GM19372 (cell line): Measurements from ENCODE around the gene FIG4.
"Not testable (repeated sequence)": the region's sequence is repeated elsewhere in the genome, so short reads cannot be mapped to it uniquely, and the experiment has no call there.

Experiments
- ATAC-seq: cut with Tn5 transposase; IDR thresholded peaks from one replicate; pipeline ENCODE4 v1.9.1; 2021; ENCODE audit warnings: mild to moderate bottlenecking, low read depth, moderate library complexity; ENCODE audit not compliant: unreplicated experiment

The FIG4 gene

DNA sequence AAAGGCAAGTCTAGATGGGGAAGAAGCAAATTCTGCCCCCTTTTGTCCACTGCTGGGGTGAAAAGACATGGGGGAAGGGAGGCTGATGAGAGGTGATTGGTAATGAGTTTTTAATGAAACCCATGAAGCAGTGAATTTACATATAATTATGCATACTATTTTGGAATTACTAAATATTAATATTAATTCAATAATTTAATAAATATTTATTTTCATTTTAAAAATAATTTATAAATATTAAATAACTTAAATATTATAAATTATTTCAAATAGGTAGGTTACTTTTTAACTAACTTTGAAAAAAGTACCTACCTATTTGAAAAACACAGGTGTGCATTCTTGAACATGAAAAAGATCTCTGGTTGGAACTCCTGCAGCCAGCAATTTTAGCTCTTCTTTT lies 148.9 kb downstream of the FIG4 start:
- ATAC-seq: no peak

GRCh38 chr6:109840796-109841195 lies 149.7 kb downstream of the FIG4 start:
- ATAC-seq: no peak

DNA sequence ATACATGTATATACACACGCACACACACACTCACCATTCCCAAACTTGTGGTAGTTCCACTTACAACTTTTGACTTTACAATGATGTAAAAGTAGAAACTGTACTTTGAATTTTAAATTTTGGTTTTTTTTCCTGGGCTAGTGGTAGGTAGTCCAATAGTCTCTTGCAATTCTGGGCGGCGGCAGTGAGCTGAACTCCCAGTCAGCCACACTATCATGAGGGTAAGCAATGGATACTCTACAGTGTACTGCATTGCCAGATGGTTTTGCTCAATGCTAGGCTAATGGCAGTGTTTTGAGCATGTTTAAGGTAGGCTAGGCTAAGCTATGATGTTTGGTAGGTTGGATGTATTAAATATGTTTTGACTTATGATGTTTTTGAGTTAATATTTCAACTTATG lies 150.8 kb downstream of the FIG4 start:
- ATAC-seq: no peak

DNA sequence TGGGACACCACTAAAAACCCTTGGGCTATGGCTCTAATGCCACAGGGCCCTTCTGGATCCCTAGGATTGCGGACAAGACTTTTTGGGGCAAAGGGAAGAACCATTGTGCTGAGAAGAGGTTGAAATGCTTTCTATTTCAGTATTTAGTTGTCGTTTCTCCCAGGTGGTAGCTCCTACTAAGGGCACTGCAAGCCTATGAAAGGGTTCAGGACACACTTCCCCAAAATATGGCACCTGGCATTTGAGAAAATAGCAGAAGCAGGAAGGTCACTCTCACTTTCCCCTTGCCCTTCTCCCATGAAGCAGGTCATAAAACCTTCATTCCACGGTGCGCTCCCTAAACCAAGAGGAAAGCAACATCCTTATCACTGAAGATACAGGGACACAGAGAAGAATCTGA lies 161.6 kb downstream of the FIG4 start:
- ATAC-seq: no peak

- no peak for ATAC-seq
Observed at GRCh38 chr6:109853426-109853825, 162.3 kb downstream of the FIG4 start.

GRCh38 chr6:109853951-109854350 lies 162.9 kb downstream of the FIG4 start:
- ATAC-seq: no peak

DNA sequence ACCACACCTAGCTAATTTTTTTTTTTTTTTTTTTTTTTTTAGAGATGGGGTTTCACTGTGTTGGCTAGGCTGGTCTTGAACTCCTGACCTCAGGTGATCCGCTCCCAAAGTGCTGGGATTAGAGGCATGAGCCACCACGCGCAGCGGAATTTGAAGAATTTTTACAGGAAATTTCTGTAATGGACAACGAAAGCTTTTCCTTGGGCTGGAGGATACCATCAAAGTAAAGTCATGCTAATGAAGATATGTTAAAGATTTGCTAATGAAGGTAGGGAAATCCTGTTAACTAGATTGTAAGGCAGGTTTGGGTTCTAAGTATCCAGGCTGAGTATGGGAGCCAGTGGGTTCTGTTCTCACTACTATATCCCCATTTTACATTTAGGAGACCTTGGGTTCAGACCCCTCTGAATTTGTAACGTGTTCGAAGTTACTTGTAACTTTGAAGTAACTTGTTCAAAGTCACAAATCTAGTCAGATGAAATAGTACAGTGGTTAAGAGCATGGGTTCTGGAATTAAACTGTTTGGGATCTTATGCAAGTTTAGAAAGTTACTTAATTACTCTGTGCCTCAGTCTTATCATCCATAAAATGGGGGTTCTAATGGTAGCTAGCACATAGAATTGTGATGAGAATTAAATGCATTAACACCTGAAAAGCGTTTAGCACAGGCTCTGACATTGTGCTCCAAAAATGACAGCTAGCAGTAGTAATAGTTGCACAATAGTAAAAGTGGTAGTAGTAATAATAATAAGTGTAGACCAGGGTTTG lies 163.6 kb downstream of the FIG4 start:
- ATAC-seq: no peak

- ATAC-seq: not testable (repeated sequence)
Observed at GRCh38 chr6:109855476-109856040, 164.5 kb downstream of the FIG4 start.

DNA sequence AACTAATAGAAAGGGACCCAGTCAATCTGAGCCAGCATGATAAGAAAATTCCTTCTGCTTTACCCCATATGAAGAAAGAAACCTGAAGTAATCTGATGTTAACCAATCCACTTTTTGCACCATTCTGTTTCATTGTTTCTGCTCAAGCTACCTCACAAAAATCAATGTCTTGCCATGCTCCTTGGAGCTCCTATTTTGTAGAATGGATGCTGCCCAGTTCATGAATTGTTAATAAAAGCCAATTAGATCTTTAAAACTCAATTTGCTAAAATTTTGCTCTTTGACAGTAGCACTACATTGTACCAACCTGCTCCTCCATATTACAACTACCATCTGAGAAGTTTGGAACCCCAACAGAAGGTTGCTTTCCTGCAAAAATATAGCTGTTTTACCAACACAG lies 170.8 kb downstream of the FIG4 start:
- ATAC-seq: no peak

DNA sequence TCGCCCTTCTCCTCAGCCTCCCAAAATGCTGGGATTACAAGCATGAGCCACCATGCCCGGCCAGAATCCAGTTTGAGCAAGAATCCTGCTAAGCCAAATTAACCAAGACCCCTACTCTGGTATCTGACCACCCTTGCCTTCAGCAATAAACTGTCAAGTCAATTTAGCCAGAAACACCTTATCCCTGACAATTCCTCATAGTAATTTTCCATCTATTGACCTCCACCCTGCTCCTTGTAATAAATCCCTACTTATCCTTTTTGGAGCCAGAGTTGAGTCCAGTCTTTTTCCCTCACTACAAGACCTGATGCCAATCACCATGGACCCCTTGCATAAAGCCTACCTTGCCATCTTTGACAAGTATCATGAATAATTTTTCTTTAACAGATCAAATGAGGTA lies 173.0 kb downstream of the FIG4 start:
- no peak for ATAC-seq

DNA sequence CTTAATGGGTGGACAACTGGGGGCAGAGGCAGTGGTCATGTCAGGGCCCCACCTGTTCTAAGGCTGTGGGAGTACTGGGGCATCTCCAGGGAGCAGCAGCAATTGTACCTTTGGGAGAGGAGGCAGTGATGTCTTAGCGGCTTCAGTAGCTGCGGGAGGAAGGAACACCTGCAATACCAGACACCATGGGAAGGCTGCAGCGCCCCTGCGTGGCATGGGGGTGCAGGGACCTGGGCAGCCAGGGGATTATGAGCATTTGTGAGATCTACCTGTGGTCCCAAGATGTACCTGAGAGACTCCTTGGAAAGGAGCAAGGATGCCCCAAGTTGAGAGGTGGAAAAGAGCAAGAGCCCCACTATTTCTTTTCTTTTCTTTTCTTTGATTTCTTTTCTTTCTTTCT lies 174.9 kb downstream of the FIG4 start:
- ATAC-seq: no peak

DNA sequence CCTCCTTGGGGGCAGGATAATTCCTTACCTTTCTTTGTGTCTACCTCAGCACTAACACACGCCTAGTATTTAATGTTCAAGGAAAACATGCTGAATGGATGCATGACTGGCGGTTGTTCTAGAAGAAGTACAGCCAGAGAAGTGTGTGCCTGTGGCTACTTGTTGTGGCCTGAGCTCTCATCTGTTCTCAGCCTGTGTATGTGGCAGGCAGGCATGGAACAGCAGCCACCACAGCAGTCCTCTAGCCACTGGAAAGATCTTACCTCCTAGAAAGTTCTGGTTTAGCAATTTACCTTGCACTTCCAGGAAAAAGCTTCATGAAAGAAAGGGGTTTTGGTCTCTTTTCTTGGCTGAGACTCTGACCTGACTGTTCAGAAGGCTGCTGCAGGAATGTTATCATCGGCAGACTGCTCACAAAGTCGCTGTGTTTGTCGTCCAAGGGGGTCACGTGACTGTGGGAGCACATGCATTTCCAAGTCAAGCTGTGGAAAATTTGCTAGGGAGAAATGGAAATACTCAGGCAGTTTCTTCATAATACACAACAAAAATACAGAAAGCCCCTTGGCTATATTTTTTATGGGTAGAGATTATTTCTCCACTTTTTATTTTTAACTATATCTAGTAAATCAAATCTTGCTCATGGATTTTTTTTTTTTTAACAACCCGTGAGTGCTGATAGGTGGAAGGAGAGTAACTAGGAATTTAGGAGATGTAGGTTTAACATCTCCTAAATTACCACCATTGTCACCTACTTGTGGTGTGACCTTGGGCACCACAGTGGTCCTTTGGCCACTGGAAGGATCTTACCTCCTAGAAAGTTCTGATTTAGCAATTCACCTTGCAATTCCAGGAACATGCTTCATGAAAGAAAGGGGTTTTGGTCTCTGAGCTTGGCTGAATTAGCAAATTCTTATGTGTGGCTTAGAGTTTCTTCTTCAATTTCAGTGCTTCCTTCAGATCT lies 176.2 kb downstream of the FIG4 start:
- no peak for ATAC-seq

GRCh38 chr6:109867970-109868358 lies 176.9 kb downstream of the FIG4 start:
- no peak for ATAC-seq

DNA sequence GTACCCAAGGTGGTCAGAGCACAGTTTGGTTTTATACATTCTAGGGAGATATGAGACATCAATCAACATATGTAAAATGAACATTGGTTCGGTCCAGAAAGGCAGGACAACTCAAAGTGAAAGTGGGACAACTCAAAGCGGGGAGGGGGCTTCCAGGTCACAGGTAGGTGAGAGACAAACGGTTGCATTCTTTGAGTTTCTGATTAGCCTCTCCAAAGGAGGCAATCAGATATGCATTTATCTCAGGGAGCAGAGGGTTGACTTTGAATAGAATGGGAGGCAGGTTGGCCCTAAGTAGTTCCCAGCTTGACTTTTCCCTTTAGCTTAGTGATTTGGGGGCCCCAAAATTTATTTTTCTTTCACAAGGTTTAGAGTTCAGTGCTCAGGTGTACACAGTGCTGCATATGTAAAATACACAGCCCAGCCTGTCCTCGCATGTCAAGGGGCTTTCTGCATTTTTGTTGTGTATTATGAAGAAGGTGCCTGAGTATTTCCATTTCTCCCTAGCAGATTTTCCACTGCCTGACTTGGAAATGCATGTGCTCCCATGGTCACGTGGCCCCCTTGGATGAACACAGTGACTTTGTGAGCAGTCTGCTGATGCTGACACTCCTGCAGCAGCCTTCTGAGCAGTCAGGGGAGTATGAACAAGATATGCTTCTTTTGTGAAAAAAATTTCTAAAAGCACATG lies 178.4 kb downstream of the FIG4 start:
- not testable (repeated sequence) for ATAC-seq

DNA sequence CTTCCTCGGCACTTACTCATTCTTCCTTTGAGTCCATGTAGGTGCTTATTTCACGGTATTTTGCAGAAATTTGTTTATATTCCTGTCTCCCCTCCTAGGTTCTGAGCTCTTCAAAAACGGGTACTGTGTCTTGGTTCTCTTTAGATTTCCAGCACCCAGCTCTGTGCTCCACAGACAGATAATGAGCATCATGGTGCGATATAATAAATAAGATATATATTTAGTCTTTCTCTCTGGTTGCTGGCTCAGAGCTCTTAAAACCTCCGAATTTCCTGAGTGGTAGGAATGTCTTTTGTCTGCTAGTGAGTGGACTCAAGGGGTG lies 179.0 kb downstream of the FIG4 start:
- no peak for ATAC-seq

GRCh38 chr6:109872549-109872948 lies 181.5 kb downstream of the FIG4 start:
- no peak for ATAC-seq

GRCh38 chr6:109872968-109873545 lies 182.0 kb downstream of the FIG4 start:
- ATAC-seq: no peak

DNA sequence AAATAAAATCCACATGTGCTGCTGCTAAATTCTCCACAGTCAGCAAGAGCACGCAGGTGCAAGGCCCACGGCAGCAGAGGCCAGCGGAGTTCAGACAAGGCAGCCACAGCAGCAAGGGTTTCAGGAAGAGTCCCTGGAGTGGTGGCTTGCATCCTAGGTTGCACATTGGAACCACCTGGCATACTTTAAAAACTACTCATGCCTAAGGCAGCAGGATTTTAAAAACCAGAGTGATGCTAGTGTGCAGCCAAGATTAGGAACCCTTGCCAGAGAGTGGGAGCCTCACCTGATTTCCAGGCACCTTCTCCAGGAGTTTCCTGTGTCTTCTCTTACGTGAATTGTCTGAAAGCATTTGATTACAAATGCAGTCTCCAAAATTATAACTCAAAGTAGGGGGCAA lies 183.0 kb downstream of the FIG4 start:
- no peak for ATAC-seq

- no peak for ATAC-seq
Observed at GRCh38 chr6:109874621-109875020, 183.5 kb downstream of the FIG4 start.
